B cell (primary cell): ENCODE data around the gene HSP90AB1. TPM values are rescaled to one million over a fixed set of nuclear protein-coding genes. Genes with fewer than 3 reads are reported as not detected.

Experiments used
- ATAC-seq: fragments of 200-7000 bp; cut with Tn5 transposase; one replicate; pipeline ENCODE4 v1.10.0; 2021; ENCODE audit warnings: low read depth, mild to moderate bottlenecking, moderate number of reproducible peaks, moderate library complexity
- CTCF ChIA-PET: fragments of 350-600 bp; sonication (Branson Sonifier 250); formaldehyde crosslinking; loops from one replicate; lab custom pipeline; 2021; ENCODE audit warnings: antibody characterized with exemption, inconsistent platforms; lab: Charles Lee
- POLR2A ChIA-PET: fragments of 350-600 bp; sonication (Branson Sonifier 250); formaldehyde crosslinking; loops from one replicate; lab custom pipeline; 2021; ENCODE audit warnings: antibody characterized with exemption; lab: Charles Lee
- DNase-seq: peaks from one replicate; pipeline ENCODE4 v3.0.0; 2013
- H2AFZ ChIP-seq: 2 replicates; pipeline ENCODE4 v1.6.1; 2012; ENCODE audit warnings: mild to moderate bottlenecking, low read depth, low read length; ENCODE audit not compliant: insufficient read depth, poor library complexity, severe bottlenecking
- H3K27ac ChIP-seq, 2 donors: 1 replicate in 1 of 2; 2 replicates in 1 of 2; pipeline ENCODE4 v1.5.1; 2012 to 2013; ENCODE audit warnings: low read length in 2 of 2, mild to moderate bottlenecking in 2 of 2, moderate library complexity in 1 of 2
- H3K27me3 ChIP-seq, 4 experiments: fragments of 200-600 bp in 1 of 4; sonication (generic) in 1 of 4; replicated peaks in 1 of 4; 1 replicate in 2 of 4; 2 replicates in 2 of 4; pipeline versions ENCODE4 v1.6.1 to v1.7.0; 2013 to 2016; ENCODE audit warnings: low read length in 3 of 4, mild to moderate bottlenecking in 2 of 4, mixed read lengths in 1 of 4, moderate library complexity in 1 of 4; ENCODE audit not compliant: insufficient read depth in 4 of 4, control insufficient read depth in 3 of 4; ENCODE audit errors: control extremely low read depth in 1 of 4
- H3K36me3 ChIP-seq, 2 experiments: replicated peaks in 1 of 2; 1 replicate in 1 of 2; 2 replicates in 1 of 2; pipeline versions ENCODE4 v1.6.1 to v1.7.1; 2013; ENCODE audit warnings: low read length in 1 of 2; ENCODE audit not compliant: insufficient read depth in 2 of 2, control insufficient read depth in 1 of 2; ENCODE audit errors: control extremely low read depth in 1 of 2, extremely low read depth in 1 of 2
- H3K4me1 ChIP-seq, 2 donors: fragments of 200-600 bp in 1 of 2; sonication (generic) in 1 of 2; 1 replicate in 1 of 2; 2 replicates in 1 of 2; pipeline versions ENCODE4 v1.5.1 to v1.6.1; 2013 to 2017; ENCODE audit warnings: low read length in 2 of 2; ENCODE audit not compliant: control insufficient read depth in 2 of 2, insufficient read depth in 2 of 2
- H3K4me2 ChIP-seq: replicated peaks from 2 replicates; pipeline ENCODE3; 2012; ENCODE audit warnings: mild to moderate bottlenecking, low read depth, low read length; ENCODE audit not compliant: poor library complexity, severe bottlenecking
- H3K4me3 ChIP-seq, 5 experiments: fragments of 200-600 bp in 1 of 5; sonication (generic) in 1 of 5; 1 replicate in 3 of 5; 2 replicates in 2 of 5; pipeline versions ENCODE4 v1.5.1 to v1.7.0; 2011 to 2016; ENCODE audit warnings: low read length in 4 of 5, mild to moderate bottlenecking in 4 of 5, low read depth in 2 of 5, control low read depth in 1 of 5, moderate library complexity in 1 of 5; ENCODE audit not compliant: insufficient read depth in 1 of 5; ENCODE audit errors: control extremely low read depth in 1 of 5, extremely low read depth in 1 of 5
- H3K79me2 ChIP-seq: fragments of 200-600 bp; sonication (generic); one replicate; pipeline ENCODE4 v1.6.0; 2016; ENCODE audit warnings: low read length; ENCODE audit not compliant: control insufficient read depth, insufficient read depth
- H3K9ac ChIP-seq: fragments of 200-600 bp; sonication (generic); 2 replicates; pipeline ENCODE4 v1.6.1; 2017; ENCODE audit warnings: mild to moderate bottlenecking, low read length, moderate library complexity
- H3K9me3 ChIP-seq, 3 donors: one replicate each; pipeline versions ENCODE4 v1.6.1 to v1.7.1; 2013; ENCODE audit warnings: low read length in 2 of 3; ENCODE audit not compliant: control insufficient read depth in 2 of 3, insufficient read depth in 1 of 3; ENCODE audit errors: control extremely low read depth in 1 of 3
- H4K20me1 ChIP-seq: 2 replicates; pipeline ENCODE4 v1.6.0; 2012; ENCODE audit warnings: mild to moderate bottlenecking, low read length; ENCODE audit not compliant: insufficient read depth, control insufficient read depth, poor library complexity, severe bottlenecking
- H3K27ac Mint-ChIP-seq: one replicate; pipeline ENCODE4 v1.8.0; 2021; ENCODE audit warnings: mixed read lengths
- H3K27me3 Mint-ChIP-seq: one replicate; pipeline ENCODE4 v1.8.0; 2021; ENCODE audit warnings: mixed read lengths
- H3K4me1 Mint-ChIP-seq: one replicate; pipeline ENCODE4 v1.8.0; 2021; ENCODE audit warnings: mixed read lengths
- H3K4me3 Mint-ChIP-seq: one replicate; pipeline ENCODE4 v1.8.0; 2021; ENCODE audit warnings: mixed read lengths
- H3K9me3 Mint-ChIP-seq: one replicate; pipeline ENCODE4 v1.8.0; 2022; ENCODE audit warnings: mixed read lengths; ENCODE audit not compliant: insufficient read depth
- CTCF ChIP-seq: fragments of 200-600 bp; IDR thresholded peaks from one replicate; pipeline ENCODE4 v1.8.0; 2022; ENCODE audit warnings: antibody characterized with exemption, mild to moderate bottlenecking
- EZH2 ChIP-seq: IDR thresholded peaks from 2 replicates; pipeline ENCODE4 v1.6.1; 2012; ENCODE audit warnings: borderline replicate concordance, low read depth, mild to moderate bottlenecking, moderate library complexity, low read length; ENCODE audit not compliant: insufficient read depth, poor library complexity, severe bottlenecking
- WGBS: methylation state at CpG from one replicate; pipeline ENCODE4 v1.1.5; 2013; ENCODE audit warnings: missing lambda C conversion rate; ENCODE audit not compliant: insufficient coverage; 5-methylcytosine and 5-hydroxymethylcytosine counted together
- intact Hi-C: fragments of 100-400 bp; cut with micrococcal nuclease; formaldehyde crosslinking; loops from one replicate; pipeline ENCODE4 v1.10.0; 2022
- polyA plus RNA-seq: library from polyadenylated mRNA; depleted of rRNA; stranded (reverse); fragments of >200 nt; gene quantifications from 2 replicates; pipeline ENCODE4 v1.2.3, GENCODE V29; 2012
- total RNA-seq, 2 donors: library from RNA; stranded (reverse); fragments of 120-200 nt in 1 of 2; gene quantifications; 1 replicate in 1 of 2; 2 replicates in 1 of 2; pipeline versions ENCODE4 v1.2.3 to v1.2.4, GENCODE V29; 2013 to 2022

Gene HSP90AB1
- total and polyA plus RNA-seq, 2 donors (not counting 1 experiment from before 2014, with no cell fraction given) = 395 to 645 TPM

- peak overlapping the region; percentile 100 for H3K27ac Mint-ChIP-seq
- peaks cover 12% of the 10 kb centered on the region for H4K20me1 ChIP-seq
- intact Hi-C loops = loop anchor here (5.0 kb wide), 1 partner anchor 120 kb away; the partner anchor contains the start of gene CDC5L
- no peaks in the 10 kb centered on the region for H3K9me3 Mint-ChIP-seq
- peaks cover 0 to 9% of the 10 kb centered on the region in 2 experiments for H3K36me3 ChIP-seq
- no peak overlapping the region for H3K4me2 ChIP-seq
- ChIA-PET POLR2A (interaction anchor here (0.6 to 1.4 kb wide), 2 partner anchors 72 to 164 kb away, joined by 4 to 7 read pairs; no protein-coding TSS in a partner anchor), CTCF (interaction anchor here (0.7 to 5.5 kb wide), 14 partner anchors 8 to 94 kb away, joined by 3 to 107 read pairs (median 10); partner anchors contain the start of genes AARS2 and SLC35B2)
- DNase-seq (peak; percentile 27), ATAC-seq (no peak)
- 80% methylated on average over 3 of the region's 10 CpGs for WGBS
- TF ChIP-seq EZH2 (no peak), CTCF (no peak)
- H3K4me1 Mint-ChIP-seq = peaks cover 52% of the 10 kb centered on the region
- H3K4me3 ChIP-seq = no peak overlapping the region
- H3K4me3 Mint-ChIP-seq = no peak overlapping the region
- no peak overlapping the region for H3K9ac ChIP-seq
- peaks cover 0 to 26% (median 15%) of the 10 kb centered on the region in 4 experiments for H3K27me3 ChIP-seq
- H2AFZ ChIP-seq = no peak overlapping the region
- H3K27ac ChIP-seq = no peak overlapping the region
- H3K4me1 ChIP-seq = peaks cover 31 to 47% of the 10 kb centered on the region in 2 donors
- peaks cover 18% of the 10 kb centered on the region for H3K27me3 Mint-ChIP-seq
- no peaks in the 10 kb centered on the region for H3K9me3 ChIP-seq
- H3K79me2 ChIP-seq = peaks cover 27% of the 10 kb centered on the region
Measured at GRCh38 chr6:44267252-44267651, 20.4 kb downstream of the HSP90AB1 start.

- H3K27me3 ChIP-seq = peaks cover 0 to 35% (median 23%) of the 10 kb centered on the region in 4 experiments
- Mint-ChIP-seq H3K4me3 (no peak overlapping the region), H3K27ac (no peak overlapping the region), H3K9me3 (no peaks in the 10 kb centered on the region), H3K27me3 (peaks cover 27% of the 10 kb centered on the region), H3K4me1 (peaks cover 43% of the 10 kb centered on the region)
- no peak overlapping the region for H3K9ac ChIP-seq
- peaks cover 3% of the 10 kb centered on the region for H4K20me1 ChIP-seq
- WGBS = 36% methylated on average over 3 of the region's 5 CpGs
- intact Hi-C loops = loop anchor here (1.0 to 5.0 kb wide), 5 partner anchors 36 to 1043 kb away; partner anchors contain the start of gene CDC5L
- H3K27ac ChIP-seq = no peak overlapping the region
- H2AFZ ChIP-seq = no peak overlapping the region
- POLR2A ChIA-PET = interaction anchor here (0.9 to 1.6 kb wide), 3 partner anchors 21 to 72 kb away, joined by 3 to 5 read pairs (median 4); partner anchors contain the start of gene HSP90AB1
- no peak overlapping the region for H3K4me3 ChIP-seq
- H3K4me2 ChIP-seq = no peak overlapping the region
- peaks cover 18% of the 10 kb centered on the region for H3K79me2 ChIP-seq
- H3K4me1 ChIP-seq = peaks cover 23 to 38% of the 10 kb centered on the region in 2 donors
- peak; percentile 82 for DNase-seq
- TF ChIP-seq CTCF = peak; percentile 93
- TF ChIP-seq EZH2 = no peak
- CTCF ChIA-PET = interaction anchor here (0.5 to 5.5 kb wide), 21 partner anchors 10 to 170 kb away, joined by 3 to 107 read pairs (median 5); partner anchors contain the start of genes AARS2, HSP90AB1 and SLC35B2
- no peaks in the 10 kb centered on the region for H3K36me3 ChIP-seq
- no peak for ATAC-seq
- no peaks in the 10 kb centered on the region for H3K9me3 ChIP-seq
Measured at GRCh38 chr6:44268095-44268628, 21.3 kb downstream of the HSP90AB1 start.
